ENCODE measurements around the gene ABHD12.

Gene ABHD12

DNA sequence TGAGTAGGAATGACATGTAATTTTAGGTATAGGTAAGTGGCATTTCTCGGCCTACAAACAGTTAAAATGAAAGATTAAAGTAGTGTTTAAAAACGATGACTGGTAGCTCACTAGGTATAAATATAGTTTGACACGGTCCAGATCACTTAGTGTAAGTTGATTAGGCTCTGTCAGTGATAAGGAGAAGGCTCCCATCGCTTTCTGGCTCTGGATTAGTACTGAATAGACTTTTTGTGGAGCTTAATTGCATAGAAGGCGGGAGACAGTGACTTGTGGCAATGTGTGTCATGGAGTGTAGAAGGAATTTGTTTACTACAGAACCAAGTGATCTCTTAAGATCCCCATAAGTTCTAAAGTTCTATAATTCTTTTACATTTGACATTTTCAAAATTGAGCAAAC, 136.1 kb downstream of the ABHD12 start:
- DNase-seq: no peak

- DNase-seq: no peak
Observed at GRCh38 chr20:25253606-25254275, 136.9 kb downstream of the ABHD12 start.

GRCh38 chr20:25252686-25253421, 137.8 kb downstream of the ABHD12 start:
- no peak for DNase-seq

GRCh38 chr20:25252230-25252651, 138.4 kb downstream of the ABHD12 start:
- no peak for DNase-seq

DNA sequence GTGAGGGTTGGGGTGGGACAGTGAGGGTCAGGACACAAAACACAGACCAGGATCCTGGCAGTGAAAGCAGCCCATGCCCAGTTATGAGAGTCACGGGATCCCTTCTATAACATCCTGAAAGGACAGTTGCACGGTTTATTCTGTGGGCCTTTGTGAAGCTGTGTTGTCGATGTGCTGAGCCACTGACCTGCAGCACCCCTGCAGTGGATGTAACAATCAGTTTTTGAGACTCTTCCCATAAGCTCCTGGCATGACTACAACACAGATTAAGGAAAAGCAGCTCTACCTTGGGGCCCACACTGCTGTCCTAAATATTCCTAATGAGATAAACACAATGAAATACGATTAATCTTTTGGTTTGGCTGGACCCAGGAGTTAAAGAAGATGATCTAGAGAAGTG, 139.1 kb downstream of the ABHD12 start:
- no peak for DNase-seq

DNA sequence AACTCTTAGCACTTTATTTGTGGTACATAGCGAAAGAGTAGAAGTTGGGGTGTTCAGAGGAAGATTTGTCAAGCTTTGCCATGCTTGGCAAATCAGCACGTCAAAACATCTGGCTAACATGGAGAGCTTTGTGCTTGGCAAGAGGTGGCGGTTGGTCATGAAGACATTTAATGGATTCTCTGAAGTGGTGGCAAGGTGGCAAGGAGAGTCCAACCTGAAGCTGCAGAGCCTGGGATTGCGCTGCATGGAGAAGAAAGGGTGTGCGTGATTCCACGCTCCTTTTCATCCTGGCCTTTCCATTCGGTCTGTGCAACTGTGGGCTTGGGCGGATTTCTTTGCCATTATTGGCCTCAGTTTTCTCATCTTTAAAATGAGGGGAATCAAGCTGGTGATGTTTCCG, 139.6 kb downstream of the ABHD12 start:
- DNase-seq: no peak

GRCh38 chr20:25250508-25250907, 140.1 kb downstream of the ABHD12 start:
- DNase-seq: no peak
